Measurements from ENCODE around the gene CASQ2.

DNA sequence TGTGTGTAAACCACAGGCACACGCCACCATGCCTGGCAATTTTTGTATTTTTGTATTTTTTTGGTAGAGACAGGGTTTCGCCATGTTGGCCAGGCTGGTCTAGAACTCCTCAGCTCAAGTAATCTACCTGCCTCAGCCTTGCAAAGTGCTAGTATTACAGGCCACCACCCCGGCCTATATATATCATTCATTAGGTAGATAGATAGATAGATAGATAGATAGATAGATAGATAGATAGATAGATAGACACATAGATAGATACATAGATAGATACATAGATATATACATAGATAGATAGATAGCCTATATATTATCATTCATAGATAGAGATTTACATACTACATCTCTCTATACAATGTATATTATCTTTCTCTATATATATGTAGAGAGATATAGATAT lies 80.8 kb downstream of the CASQ2 start:
- no peak for TF ChIP-seq ETV6 (conservative IDR thresholded peaks at IDR 0.05 in 1 of 2, IDR thresholded peaks at IDR 0.05 in 1 of 2; ENCODE audit: borderline replicate concordance in 1 of 2, low read depth in 1 of 2)
- TF ChIP-seq, protein P1, sequence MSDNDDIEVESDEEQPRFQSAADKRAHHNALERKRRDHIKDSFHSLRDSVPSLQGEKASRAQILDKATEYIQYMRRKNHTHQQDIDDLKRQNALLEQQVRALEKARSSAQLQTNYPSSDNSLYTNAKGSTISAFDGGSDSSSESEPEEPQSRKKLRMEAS (IDR thresholded peaks at IDR 0.05; ENCODE audit: low read depth, low read length) = no peak
- TF ChIP-seq CHD4 (IDR thresholded peaks at IDR 0.05) = no peak
- TF ChIP-seq BHLHE40 (IDR thresholded peaks at IDR 0.05; ENCODE audit: borderline replicate concordance in 1 of 2, low read depth in 2 of 2, low read length in 1 of 2) = no peak
- TF ChIP-seq, protein P2, sequence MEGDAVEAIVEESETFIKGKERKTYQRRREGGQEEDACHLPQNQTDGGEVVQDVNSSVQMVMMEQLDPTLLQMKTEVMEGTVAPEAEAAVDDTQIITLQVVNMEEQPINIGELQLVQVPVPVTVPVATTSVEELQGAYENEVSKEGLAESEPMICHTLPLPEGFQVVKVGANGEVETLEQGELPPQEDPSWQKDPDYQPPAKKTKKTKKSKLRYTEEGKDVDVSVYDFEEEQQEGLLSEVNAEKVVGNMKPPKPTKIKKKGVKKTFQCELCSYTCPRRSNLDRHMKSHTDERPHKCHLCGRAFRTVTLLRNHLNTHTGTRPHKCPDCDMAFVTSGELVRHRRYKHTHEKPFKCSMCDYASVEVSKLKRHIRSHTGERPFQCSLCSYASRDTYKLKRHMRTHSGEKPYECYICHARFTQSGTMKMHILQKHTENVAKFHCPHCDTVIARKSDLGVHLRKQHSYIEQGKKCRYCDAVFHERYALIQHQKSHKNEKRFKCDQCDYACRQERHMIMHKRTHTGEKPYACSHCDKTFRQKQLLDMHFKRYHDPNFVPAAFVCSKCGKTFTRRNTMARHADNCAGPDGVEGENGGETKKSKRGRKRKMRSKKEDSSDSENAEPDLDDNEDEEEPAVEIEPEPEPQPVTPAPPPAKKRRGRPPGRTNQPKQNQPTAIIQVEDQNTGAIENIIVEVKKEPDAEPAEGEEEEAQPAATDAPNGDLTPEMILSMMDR (IDR thresholded peaks at IDR 0.05 in 2 of 3, conservative IDR thresholded peaks at IDR 0.05 in 1 of 3; ENCODE audit: control insufficient read depth in 2 of 3, extremely low read depth in 1 of 3, insufficient read depth in 1 of 3, low read depth in 3 of 3, low read length in 3 of 3) = no peak
- TF ChIP-seq ZNF217 (IDR thresholded peaks at IDR 0.05) = no peak
- no peak for TF ChIP-seq GABPA (IDR thresholded peaks at IDR 0.05; ENCODE audit: low read depth)
- no peak for TF ChIP-seq FOXM1 (IDR thresholded peaks at IDR 0.05; ENCODE audit: low read depth, low read length)
- TF ChIP-seq TAF1 (IDR thresholded peaks at IDR 0.05; ENCODE audit: borderline replicate concordance, low read depth, low read length) = no peak
- no peak for TF ChIP-seq NFIC (IDR thresholded peaks at IDR 0.05; ENCODE audit: low read depth, low read length)
- no peak for TF ChIP-seq EP300 (IDR thresholded peaks at IDR 0.05; ENCODE audit: borderline replicate concordance in 1 of 2, control insufficient read depth in 1 of 2, low read depth in 2 of 2, low read length in 2 of 2)
